Esophagus squamous epithelium (tissue), 4 donors: ENCODE results near the gene ZBTB8OS.

Experiments used
- CTCF ChIP-seq, 6 experiments: fragments of 450-650 bp in 4 of 6; fragments of 200-600 bp in 2 of 6; sonication (generic) in 2 of 6; IDR thresholded peaks; one replicate each; pipeline ENCODE4 v1.5.1; 2016 to 2019; ENCODE audit warnings: antibody characterized with exemption in 6 of 6, mild to moderate bottlenecking in 4 of 6, moderate library complexity in 4 of 6
- POLR2A ChIP-seq, 4 donors: fragments of 450-650 bp; IDR thresholded peaks; one replicate each; pipeline ENCODE4 v1.6.1; 2017; ENCODE audit warnings: antibody characterized with exemption in 4 of 4, mild to moderate bottlenecking in 4 of 4, moderate library complexity in 3 of 4

DNA sequence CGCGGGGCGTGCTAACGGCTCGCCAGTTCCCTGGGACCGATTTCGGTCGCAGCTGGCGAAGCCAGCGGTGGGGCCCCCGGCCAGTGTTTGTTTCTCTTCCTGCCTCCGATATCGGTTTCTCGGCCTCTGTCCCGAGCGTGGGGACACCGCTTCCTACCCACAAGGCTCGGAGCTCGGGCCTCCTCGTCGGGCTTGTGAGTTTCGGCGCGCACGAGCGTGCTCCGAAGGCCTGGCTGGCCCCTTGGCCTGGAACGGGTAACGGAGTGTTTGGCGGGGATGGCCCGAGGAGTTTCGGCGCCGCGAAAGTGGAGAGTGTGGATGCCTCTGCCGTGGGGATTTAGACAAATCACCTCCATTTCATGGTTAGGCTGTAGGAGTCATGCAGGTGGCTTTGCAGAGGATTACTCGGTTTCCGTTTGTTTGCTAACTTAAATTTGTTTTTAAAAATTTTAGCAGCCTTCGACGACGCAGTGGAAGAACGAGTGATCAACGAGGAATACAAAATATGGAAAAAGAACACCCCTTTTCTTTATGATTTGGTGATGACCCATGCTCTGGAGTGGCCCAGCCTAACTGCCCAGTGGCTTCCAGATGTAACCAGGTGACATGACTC, 1.2 kb upstream of the ZBTB8OS start:
- TF ChIP-seq CTCF (IDR thresholded peaks at IDR 0.05) (no peak), POLR2A (IDR thresholded peaks at IDR 0.05) (no peak)
